Fibroblast of mammary gland (primary cell): ENCODE measurements around the gene PSMD4.

ENCODE experiments used
- DNase-seq: peaks from one replicate; pipeline ENCODE4 v3.0.0-alpha.2; 2010; ENCODE audit warnings: low read depth
- H3K4me3 ChIP-seq: 2 replicates; pipeline ENCODE4 v1.5.1; 2011; ENCODE audit warnings: low read depth, mild to moderate bottlenecking, low read length, moderate library complexity; ENCODE audit not compliant: control insufficient read depth
- CTCF ChIP-seq: conservative IDR thresholded peaks from 2 replicates; pipeline ENCODE4 v1.5.1; 2011; ENCODE audit warnings: low read depth, low read length, inconsistent platforms; ENCODE audit not compliant: control insufficient read depth, insufficient read depth

Gene PSMD4

GRCh38 chr1:151289080-151289935, 34.8 kb downstream of the PSMD4 start:
- no peak for DNase-seq
- no peak overlapping the region for H3K4me3 ChIP-seq
- no peak for TF ChIP-seq CTCF

GRCh38 chr1:151289991-151290708, 35.6 kb downstream of the PSMD4 start:
- H3K4me3 ChIP-seq: no peak overlapping the region
- DNase-seq: no peak
- TF ChIP-seq CTCF: no peak

GRCh38 chr1:151290709-151291303, 36.3 kb downstream of the PSMD4 start:
- DNase-seq: no peak
- H3K4me3 ChIP-seq: no peak overlapping the region
- no peak for TF ChIP-seq CTCF

GRCh38 chr1:151292207-151293030, 37.9 kb downstream of the PSMD4 start:
- TF ChIP-seq CTCF: no peak
- DNase-seq: no peak

GRCh38 chr1:151293093-151293492, 38.6 kb downstream of the PSMD4 start:
- DNase-seq: no peak
- H3K4me3 ChIP-seq: no peak overlapping the region
- no peak for TF ChIP-seq CTCF

More at GRCh38 chr1:151292207-151293030, 37.9 kb downstream of the PSMD4 start:
- no peak overlapping the region for H3K4me3 ChIP-seq
